HTERT RPE-1 (cell line): ENCODE data around the gene FAM120B.

Experiments
- in situ Hi-C: fragments of 300-500 bp; cut with MboI; formaldehyde crosslinking; loops from 4 replicates; pipeline ENCODE4 v1.14.3; 2020; ENCODE audit warnings: low sequenced_read_pairs

The FAM120B gene

DNA sequence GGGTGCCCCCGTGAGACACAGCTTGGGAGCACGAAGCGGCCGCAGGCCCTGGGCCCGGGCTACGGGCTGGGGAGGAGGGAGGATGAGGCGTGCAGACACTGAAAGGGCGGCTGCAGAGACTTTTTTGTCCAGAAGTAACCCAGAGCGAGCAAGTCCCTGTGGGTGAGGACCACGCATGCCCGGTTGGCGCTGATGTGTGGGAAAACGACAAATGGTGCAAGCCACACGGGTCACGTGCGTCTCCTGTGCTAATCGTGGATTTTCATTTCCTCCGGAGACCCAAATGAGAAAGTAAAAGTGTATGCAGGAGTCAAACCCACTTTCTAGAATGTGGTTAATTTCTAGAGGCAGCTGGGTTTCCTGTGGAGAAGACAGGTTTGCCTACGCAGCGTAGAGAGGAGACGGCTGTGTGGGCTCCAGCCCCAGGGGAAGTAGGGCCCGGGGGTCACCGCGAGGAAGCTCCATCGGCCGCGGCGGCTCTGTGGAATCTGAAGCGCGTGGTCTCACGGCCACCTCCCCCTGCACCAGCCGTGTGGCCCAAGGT is 34.7 kb upstream of the FAM120B start:
- in situ Hi-C loops, result no loop called here

DNA sequence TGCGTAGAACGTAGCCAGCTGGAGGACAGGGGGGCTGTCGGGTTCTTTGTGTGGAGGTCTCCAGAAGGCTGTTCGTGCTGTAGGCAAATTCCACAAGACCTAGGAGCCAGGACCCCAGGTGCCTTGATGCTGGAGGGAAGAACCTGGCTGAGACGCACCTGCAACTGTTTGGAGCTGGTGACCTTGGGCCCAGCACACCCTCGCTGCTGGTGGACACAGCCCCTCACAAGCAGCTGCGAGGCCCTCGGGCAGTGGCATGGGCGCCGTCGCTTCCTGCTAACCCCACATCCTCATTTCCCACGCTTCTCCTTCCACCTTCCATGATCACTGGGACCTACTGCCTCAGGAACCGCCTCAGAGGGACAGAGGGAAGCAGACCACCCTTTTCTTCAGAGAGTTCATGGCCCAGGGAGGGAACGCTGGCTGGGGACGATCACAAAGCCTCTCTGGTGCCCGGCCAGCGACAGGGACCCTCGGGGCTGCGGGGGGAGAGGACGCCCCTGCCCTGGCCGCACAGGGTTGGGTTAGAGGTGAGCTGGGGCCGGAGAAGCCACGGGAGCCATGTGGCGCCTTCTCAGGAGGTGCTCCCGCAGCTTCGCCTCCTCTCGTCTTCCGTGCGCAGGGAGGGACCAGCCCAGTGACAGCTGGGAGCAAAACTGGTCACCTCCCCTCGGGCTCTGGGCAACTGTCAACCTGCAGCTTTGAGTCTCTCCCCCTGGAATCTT is 34.1 kb upstream of the FAM120B start:
- in situ Hi-C loops, result no loop called here

DNA sequence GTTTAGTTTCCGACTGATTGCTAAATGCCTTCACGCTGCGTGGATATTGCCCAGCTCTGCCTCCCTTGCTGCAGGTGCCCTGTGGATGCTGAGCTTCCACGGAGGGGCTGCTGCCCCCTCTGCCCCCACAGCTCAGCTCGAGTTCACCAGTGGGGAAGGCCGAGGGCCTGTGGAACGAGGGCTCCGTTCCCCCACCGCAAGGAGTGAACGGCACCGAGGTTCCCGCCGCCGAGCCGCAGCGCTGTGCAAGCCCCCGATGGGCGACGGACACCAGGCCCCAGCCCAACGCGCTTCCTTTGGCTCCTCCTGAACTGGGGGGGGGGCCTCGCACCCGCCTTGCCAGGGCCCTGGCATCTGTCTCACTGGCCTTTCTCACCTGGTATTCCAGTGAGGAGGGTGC is 33.4 kb upstream of the FAM120B start:
- in situ Hi-C loops, result no loop called here

DNA sequence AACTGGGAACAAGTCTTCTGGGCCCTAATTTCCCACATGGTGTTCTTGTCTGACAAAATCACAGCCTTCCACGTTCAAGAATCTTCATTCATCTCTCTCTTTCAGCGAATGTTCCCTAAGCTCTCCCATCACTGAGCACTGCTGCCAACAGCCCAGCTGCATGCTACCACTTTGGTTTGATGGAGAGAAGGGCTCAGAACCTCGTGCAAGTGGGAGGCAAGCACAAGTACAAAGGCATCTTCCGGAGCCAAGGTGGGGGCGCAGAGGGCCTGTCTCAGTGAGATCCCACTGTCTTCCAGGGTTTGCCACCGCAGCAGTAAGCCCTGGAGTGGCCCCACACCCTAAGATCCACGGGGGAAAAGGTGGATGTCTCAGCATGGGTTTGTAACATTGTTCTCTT is 32.9 kb upstream of the FAM120B start:
- in situ Hi-C loops, result no loop called here

DNA sequence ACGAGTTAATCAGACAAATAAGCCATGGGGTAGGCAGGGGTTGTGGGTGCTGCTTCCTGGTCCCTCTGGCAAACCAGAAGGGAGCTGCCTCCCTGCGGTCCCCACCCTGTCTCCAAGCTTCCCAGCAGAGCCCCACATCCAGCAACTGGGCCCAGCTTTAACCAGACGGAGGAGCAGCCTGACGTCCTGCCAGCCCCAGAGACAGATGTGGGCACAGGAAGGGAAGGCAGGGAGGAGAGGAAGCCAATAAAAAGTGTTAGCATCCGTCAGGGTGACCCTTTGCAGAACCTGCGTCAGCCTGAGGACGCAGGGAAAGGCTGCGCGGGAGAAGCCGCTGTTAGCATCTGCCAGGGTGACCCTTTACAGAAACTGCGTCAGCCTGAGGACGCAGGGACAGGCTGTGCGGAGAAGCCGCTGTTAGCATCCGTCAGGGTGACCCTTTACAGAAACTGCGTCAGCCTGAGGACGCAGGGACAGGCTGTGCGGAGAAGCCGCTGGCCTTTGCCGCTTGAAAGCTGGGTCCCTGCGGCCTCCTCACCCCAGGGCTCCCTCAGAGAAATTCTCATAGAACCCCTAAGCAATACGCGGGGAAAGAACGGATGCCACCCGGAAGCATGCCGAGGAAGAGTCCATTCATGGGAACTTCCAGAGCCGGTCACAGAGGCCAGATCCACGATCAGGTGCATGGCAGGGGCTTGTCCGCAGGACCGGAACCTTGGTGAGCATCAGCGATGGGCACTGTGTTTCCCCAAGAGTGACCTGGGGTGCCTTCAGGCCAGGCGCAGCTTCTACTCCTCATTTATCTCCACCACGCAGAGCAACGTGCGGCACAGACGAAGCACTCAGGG is 31.6 kb upstream of the FAM120B start:
- in situ Hi-C loops, result no loop called here

DNA sequence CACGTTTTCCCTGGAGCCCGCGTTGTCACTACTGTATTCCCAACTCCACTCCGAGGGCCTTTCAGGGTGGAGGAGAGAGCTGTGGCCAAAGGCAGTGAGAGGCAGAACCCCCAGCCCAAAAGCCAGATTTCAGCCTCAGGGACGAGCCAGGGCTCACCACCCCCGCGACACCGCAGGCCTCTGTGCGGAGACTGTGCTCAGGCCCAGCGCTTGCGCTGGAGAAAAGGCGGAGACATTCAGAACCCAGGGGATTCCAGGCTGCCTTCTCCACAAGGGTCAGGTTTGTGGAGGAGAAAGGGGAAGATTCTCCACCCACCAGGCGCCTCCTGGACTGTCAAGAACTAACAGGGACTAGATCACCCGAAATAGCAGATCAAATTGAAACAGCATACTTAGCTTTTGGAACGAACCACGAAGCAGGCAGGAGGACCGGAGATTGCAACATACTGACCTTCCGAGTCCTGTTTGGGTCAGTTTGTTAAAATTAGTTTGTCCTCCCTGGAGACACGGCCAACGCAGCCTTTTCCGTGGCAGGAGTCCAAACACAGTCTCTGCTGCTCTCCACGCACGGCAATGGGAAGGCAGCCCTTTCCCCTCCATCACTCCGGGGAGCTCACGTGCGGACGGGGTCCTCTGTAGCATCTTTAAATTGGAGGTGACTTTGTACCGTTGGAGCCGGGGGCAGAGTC is 30.0 kb upstream of the FAM120B start:
- in situ Hi-C loops, result no loop called here

DNA sequence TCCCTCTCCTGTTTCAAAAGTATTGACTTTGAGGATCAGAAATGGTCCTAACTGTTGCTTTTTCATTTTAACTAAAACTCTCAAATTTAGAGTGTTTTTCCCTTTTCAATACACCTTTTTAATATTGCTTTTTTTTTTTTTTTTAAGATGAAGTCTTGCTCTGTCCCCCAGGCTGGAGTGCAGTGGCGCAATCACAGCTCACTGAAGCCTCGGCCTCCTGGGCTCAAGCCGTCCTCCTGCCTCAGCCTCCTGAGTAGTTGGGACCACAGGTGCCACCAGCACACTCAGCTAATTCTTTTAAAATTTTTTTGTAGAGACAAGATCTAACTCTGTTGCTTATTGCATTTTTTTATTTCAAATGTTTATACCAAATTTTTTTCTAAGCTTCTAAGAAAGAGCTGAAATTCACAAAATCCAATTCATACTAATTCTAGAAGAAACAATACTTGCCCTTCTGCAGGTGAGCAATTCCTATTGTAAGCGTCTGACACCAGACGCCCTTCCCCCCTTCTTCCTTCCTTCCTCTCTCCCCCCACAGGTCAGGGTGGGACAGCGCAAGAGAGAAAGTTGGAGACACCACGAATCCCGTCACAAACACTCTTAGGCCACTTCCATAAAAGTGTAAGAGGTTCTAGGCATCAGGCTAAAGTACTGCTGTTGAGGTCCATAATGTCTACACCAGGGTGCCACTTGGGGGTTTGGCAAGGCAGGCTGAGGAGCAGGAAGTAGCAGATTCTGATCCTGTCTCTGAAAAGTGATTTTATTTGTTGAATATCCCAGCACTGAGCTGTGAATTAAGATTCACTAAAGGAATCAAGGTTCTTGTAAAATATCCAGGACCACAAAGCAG is 28.4 kb upstream of the FAM120B start:
- in situ Hi-C loops, result no loop called here

DNA sequence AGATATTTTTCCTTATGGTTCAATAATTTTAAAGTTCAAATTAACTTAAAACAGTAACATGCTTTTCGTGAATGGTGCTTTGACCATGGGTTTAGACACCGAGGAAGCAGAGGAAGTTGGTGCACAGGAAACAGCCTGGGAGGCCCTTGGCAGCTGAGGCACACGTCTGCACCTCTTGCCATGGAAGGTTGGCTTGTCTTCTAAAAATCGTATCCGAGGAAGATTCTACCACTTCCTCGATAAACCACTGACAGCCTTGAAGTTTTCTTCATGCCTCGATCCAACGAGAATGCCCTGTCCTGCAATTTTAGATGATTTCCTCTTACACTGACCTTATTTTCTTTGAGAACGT is 27.8 kb upstream of the FAM120B start:
- in situ Hi-C loops, result no loop called here

DNA sequence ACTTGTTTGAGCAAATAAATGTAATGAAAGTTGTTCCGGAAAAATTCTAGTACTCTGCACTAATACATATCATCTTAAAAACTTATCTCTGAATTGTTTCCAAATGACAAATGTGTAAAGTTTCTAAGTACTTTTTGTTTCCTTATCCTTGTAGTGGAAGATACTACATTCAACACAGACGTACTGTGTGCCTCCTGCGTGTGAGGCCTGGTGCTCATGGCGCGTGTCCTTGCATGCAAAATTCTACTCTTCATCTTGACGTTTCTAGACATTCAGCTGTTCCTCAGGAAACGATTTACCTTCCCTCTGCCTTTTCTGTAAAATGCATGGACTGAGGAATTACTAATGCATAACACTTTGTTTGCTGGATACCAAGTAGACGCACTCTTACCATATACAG is 27.1 kb upstream of the FAM120B start:
- in situ Hi-C loops, result no loop called here

DNA sequence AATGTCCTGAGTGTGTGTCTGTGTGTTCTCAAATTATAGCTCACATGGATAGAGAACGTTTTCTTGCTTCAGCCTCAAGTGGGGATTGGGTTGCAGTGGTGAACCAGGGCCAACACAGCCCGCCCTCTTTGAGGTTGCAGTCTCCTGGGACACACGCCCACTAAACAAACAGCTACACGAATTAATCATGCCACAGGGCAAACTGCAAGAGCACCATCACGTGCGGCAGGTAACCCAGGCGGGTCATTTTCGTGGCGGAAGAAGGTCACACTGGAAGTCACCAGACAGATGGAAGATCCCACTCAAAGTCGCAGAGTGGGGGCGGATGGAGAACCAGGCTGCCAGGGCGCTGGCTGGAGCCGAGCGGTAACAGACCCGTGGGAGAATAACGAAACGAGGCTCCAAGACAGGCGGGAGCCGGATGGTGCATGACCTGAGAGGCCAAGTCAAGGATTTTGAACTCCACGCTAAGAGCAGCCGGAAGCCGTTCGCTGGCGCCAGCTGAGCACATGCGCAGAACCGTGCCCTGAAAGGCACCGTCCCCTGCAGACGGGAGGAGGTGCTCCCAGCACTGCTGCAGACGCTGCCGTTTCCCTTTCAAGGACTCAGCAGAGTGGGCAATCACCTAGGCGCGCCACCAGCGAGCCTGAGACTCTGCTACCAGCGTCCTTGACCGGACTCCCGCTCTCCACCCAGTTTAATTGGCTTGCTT is 26.4 kb upstream of the FAM120B start:
- in situ Hi-C loops, result no loop called here

DNA sequence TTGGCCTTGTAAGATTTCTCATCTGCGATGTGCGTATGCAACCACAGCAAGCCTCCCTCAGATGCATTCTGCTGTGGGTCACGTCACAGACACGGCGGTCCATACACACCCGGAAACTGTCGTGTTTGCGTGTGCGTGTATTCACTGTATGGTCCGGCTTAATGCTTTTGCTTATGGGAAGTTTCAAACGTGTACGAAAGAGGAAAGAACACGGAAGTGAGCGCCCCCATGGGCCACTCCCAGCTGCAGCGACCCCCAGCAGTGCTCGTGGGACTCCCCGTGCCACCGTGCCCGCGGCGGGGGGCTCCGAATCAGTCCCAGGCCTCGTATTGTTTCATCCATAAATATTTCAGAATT is 25.9 kb upstream of the FAM120B start:
- in situ Hi-C loops, result no loop called here

DNA sequence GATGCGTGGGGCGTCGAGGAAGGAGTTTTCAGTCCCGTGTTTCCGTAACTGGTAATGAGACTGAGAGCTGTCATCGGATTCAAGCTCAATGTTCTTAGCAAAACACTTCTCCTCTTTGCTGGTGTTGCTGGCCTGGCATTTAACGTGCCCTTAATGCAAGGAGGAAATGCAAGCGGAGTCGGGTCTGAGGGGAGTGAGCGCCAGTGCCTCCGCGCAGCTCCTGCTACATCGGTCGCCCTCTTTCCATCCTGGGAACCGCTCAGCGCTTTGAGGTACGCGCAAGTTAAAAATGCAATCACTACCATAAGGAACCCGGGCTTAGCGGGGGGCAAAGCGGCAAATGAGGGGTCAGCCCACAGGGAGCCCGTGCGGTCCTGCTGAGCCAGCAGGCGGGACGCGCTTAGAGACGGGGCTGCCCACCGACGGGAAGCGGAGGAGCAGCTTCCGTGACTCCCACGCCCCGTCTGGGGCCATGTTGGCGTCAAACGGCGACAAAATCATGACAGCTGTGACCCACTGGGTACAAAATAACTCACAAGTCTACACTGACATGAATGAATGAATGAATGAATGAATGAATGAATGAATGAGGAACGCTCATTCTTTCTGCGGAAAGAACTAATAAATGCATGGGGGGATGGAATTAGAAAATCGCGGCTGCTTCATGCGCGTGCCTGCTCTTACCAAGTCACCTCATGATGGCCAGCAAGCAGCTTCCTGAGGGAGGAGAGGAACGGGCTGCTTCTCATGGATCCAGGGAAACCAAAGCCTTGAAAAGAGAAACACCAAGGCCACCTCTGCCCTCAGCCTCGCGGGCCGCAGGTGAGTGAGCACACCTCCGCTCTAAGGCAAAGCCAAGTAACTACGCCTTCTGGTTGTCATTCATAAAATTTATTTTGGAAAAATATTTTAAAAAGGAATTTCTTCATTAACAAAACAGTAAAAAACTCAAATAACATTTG is 24.9 kb upstream of the FAM120B start:
- in situ Hi-C loops, result no loop called here

DNA sequence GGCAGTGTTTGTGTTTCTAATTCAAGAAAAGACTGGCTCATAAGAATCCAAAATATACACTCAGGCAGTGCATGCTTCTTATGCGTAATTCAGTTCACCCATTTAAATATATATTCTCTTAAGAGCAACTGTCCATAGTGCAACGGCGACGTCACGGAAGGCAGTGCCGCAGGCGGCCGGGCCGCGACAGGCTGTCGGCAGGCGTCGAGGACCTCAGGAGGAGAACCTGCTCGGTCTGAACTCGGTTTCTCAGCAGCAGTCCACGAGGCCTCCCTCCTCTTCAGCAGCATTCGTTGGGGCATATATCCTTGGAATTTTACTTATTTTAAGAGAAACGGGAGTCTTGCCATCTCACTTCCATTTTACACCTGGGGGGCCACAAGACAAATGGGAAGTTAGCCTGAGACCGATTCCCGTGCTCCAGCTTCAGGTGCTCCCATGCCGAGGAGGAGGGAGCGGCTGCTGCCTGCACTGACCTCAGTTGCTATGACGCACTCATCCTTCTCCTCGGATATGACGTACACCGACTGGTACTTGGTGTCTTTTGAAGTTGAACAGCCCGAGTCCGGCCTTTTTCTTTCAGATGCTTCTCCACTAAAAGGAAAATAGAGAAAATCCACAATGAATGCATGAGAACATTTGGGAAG is 23.9 kb upstream of the FAM120B start:
- in situ Hi-C loops, result no loop called here

DNA sequence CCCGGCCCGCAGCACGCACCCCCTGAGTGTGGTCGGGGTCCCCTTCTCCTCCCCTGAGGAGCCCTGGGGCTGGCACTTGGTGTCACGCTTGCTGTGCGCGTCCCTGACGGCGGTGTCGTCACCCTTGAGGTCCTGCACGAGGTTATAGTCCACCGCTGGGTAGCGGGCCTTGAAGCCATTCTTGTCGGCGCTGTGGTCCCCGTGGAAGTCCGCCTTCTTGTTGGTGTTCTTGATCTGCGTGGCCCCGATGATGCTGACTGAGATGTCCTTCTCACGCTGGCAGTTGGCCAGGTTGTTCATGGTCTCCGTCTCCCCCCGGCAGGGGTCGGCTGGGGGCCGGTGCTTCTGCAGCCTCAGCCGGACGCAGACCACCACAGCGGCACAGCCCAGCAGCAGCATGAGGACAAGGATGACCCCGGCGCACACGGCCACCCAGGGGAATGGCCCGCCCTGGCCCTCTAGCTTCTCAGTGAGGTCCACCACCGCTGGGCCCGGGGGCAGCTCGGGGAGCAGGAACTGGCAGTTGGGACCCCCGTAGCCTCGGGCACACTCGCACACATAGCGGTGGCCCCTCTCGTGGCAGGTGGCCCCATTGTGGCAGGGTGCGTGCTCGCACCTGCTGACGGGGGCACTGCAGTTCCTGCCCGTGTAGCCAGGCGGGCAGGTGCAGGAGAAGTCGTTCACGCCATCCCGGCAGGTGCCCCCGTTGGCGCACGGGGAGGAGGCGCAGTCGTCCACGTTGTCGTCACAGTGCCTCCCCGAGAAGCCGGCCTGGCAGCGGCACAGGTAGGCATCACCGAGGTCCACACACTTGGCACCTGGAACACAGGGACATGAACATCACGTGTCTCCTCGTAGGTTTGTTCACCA is 23.1 kb upstream of the FAM120B start:
- in situ Hi-C loops, result no loop called here

DNA sequence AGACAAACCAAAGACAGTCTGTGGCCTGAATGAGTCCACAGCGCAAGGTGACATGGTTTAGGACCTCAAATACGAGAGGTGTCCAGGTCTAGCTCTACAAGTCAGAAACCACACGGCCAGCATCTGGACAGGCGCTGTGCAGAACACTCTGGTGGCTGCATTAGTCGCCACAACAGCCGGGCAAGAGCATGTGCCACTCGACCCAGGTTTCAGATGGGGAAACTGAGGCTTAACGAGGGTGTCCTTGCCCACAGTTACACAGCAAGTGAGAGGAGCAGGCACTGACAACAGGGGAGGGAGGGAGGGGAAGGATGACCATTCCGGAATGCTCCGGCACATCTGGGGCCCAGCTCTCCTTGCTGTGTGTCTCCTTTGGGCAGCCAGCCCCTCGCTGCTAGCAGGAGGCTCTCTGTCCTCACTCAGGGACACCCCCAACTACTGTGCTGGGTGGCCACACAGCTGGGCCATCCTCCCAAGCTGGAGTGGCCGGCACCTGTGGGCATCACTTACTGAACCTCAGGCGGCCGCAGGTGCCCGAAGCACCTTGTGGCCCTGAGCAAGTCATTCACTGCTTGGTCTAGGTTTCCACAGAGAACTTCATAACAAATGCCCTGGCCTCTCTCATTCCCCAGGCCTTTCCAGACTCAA is 22.3 kb upstream of the FAM120B start:
- in situ Hi-C loops, result no loop called here

DNA sequence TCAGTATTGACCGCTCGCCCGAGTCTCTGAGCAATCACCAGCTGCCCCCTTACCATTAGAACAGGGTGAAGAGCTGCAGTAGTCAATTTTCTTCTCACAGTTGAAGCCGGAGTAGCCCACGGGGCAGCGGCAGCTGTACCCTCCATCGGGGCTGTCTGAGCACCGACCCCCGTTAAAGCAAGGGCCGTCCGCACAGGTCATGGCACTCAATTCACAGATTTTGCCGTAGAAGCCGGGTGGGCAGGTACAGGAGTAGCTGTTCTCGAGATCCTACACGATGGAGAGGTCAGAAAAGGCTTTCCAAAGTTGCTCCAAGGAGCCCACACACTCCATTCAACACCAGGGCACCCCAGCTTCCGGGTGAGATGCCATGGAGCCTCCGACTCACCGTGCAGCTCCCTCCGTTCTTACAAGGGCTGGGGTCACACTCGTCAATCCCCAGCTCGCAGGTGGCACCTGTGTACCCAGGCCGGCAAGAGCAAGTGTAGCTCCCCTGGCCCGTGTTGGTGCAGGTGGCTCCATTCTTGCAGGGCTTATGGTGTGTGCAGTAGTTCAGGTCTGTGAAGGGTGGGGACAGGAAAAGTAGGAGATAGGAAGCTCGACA is 21.6 kb upstream of the FAM120B start:
- in situ Hi-C loops, result no loop called here

DNA sequence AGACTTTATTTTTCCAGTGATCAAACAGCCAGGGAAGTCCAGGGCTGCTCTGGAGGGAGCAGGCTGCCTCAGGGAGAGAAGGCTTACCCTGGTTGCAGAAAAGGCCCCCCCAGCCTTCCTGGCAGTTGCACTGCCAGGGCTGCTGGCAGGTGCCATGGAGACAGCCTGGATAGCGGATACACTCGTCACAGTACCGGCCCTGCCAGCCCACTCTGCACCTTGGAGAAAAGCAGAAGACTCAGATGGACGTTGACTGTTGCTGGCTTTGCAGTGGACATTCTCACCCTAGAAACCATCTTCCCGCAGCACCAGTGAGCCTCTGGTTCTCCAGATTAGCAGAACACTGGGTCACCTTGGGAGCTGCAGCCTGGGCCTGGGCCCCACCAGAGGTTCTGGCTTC is 21.1 kb upstream of the FAM120B start:
- in situ Hi-C loops, result no loop called here
